NT2/D1 (cell line): ENCODE data around the gene KRT83.
"Not testable (repeated sequence)": the region's sequence is repeated elsewhere in the genome, so short reads cannot be mapped to it uniquely, and the experiment has no call there.

ENCODE experiments used
- SUZ12 ChIP-seq: IDR thresholded peaks from 2 replicates; pipeline ENCODE4 v1.6.1; 2011; ENCODE audit not compliant: insufficient read length, insufficient read depth; ENCODE audit errors: extremely low read depth
- ZNF274 ChIP-seq: IDR thresholded peaks from 2 replicates; pipeline ENCODE4 v1.6.1; 2011; ENCODE audit warnings: mild to moderate bottlenecking, low read depth, low read length

- TF ChIP-seq ZNF274, SUZ12: not testable (repeated sequence)
Measured at GRCh38 chr12:52345041-52345440, 23.8 kb upstream of the KRT83 start.
